Parathyroid adenoma (tissue), 2 donors: ENCODE data around the gene BCOR.
A peak's percentile ranks its signal among the peaks of the same experiment; 100 is the strongest.

Source experiments
- H2AFZ ChIP-seq: fragments of 300-600 bp; sonication (generic); one replicate; pipeline ENCODE4 v1.7.0; 2017; ENCODE audit warnings: antibody characterized with exemption, mild to moderate bottlenecking
- H3K27ac ChIP-seq: fragments of 300-600 bp; sonication (generic); one replicate; pipeline ENCODE4 v1.7.0; 2017
- H3K27me3 ChIP-seq: fragments of 300-600 bp; sonication (generic); one replicate; pipeline ENCODE4 v1.7.0; 2017; ENCODE audit warnings: low read length; ENCODE audit not compliant: control insufficient read depth, insufficient read depth
- H3K36me3 ChIP-seq: fragments of 300-600 bp; sonication (generic); one replicate; pipeline ENCODE4 v1.7.0; 2017; ENCODE audit warnings: low read length; ENCODE audit not compliant: control insufficient read depth, insufficient read depth
- H3K4me1 ChIP-seq: fragments of 300-600 bp; sonication (generic); one replicate; pipeline ENCODE4 v1.7.0; 2017; ENCODE audit warnings: control low read depth
- H3K4me2 ChIP-seq: fragments of 300-600 bp; sonication (generic); one replicate; pipeline ENCODE4 v1.7.0; 2017; ENCODE audit warnings: low read length
- H3K4me3 ChIP-seq: fragments of 300-600 bp; sonication (generic); one replicate; pipeline ENCODE4 v1.7.0; 2017; ENCODE audit warnings: low read depth, low read length
- H3K79me2 ChIP-seq: fragments of 300-600 bp; sonication (generic); one replicate; pipeline ENCODE4 v1.7.0; 2017; ENCODE audit warnings: control low read depth
- H3K9ac ChIP-seq: fragments of 300-600 bp; sonication (generic); one replicate; pipeline ENCODE4 v1.7.0; 2017; ENCODE audit warnings: mild to moderate bottlenecking
- H3K9me3 ChIP-seq: fragments of 300-600 bp; sonication (generic); one replicate; pipeline ENCODE4 v1.7.0; 2017; ENCODE audit warnings: low read length; ENCODE audit not compliant: control insufficient read depth
- TF ChIP-seq, protein P1 (sequence below): fragments of 300-600 bp; sonication (generic); IDR thresholded peaks from one replicate; pipeline ENCODE4 v1.7.0; 2017; ENCODE audit warnings: antibody characterized with exemption, mild to moderate bottlenecking
- donor health status: primary hyperparathyroidism.

BCOR gene

DNA sequence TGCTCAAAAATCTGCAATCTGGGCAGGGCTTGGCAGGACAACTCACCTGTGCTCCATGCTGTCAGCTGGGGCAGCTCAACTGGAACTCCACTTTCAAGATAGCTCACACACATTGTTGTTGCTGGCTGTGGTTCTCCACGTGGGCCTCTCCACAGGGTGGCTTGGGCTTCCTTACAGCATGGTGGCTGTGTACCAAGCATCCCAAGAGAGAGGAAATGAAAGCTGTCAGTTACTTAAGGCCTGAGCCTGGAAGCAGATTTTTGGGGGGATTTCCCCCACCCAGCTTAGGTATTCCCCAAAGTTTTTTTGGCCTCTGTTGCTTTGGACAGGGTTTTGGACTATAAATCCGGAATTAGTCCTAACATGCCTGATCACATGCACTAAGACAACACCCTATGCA, 81.0 kb downstream of the BCOR start:
- Histone ChIP-seq H3K27ac (no peak overlapping the region), H3K79me2 (no peaks in the 10 kb centered on the region), H3K4me1 (no peaks in the 10 kb centered on the region)

DNA sequence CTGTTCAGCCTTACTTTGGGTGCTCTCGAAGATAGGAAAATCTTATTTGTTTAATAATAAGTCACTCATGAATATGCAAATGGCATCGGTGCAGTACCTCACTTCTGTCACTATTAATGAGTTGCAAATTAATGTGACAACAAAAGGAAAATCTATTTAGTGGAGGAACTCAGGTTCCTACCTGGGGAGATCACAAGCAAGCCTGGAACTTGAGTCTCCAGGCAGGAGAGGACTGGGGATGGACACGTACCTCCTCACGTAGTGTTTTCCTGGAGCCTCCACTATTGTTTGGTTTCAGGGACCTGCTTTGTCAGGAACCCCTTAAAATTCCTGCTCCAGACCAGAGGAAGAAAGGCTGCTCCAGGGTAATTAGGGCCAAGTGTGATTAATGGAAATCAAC, 82.1 kb downstream of the BCOR start:
- TF ChIP-seq, protein P1, sequence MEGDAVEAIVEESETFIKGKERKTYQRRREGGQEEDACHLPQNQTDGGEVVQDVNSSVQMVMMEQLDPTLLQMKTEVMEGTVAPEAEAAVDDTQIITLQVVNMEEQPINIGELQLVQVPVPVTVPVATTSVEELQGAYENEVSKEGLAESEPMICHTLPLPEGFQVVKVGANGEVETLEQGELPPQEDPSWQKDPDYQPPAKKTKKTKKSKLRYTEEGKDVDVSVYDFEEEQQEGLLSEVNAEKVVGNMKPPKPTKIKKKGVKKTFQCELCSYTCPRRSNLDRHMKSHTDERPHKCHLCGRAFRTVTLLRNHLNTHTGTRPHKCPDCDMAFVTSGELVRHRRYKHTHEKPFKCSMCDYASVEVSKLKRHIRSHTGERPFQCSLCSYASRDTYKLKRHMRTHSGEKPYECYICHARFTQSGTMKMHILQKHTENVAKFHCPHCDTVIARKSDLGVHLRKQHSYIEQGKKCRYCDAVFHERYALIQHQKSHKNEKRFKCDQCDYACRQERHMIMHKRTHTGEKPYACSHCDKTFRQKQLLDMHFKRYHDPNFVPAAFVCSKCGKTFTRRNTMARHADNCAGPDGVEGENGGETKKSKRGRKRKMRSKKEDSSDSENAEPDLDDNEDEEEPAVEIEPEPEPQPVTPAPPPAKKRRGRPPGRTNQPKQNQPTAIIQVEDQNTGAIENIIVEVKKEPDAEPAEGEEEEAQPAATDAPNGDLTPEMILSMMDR: no peak
- H3K36me3 ChIP-seq: no peaks in the 10 kb centered on the region
- H3K4me3 ChIP-seq: no peak overlapping the region
- H3K4me1 ChIP-seq: no peaks in the 10 kb centered on the region
- no peak overlapping the region for H3K9ac ChIP-seq
- H3K27me3 ChIP-seq: no peaks in the 10 kb centered on the region
- H3K27ac ChIP-seq: no peak overlapping the region
- no peaks in the 10 kb centered on the region for H3K9me3 ChIP-seq
- no peaks in the 10 kb centered on the region for H3K79me2 ChIP-seq
- no peak overlapping the region for H2AFZ ChIP-seq
- no peak overlapping the region for H3K4me2 ChIP-seq

More for the DNA sequence above, 81.0 kb downstream of the BCOR start:
- no peaks in the 10 kb centered on the region for H3K36me3 ChIP-seq
- H3K4me3 ChIP-seq: no peak overlapping the region
- H2AFZ ChIP-seq: no peak overlapping the region
- TF ChIP-seq, protein P1: no peak
- no peak overlapping the region for H3K9ac ChIP-seq
- no peaks in the 10 kb centered on the region for H3K9me3 ChIP-seq
- no peak overlapping the region for H3K4me2 ChIP-seq
- no peaks in the 10 kb centered on the region for H3K27me3 ChIP-seq

DNA sequence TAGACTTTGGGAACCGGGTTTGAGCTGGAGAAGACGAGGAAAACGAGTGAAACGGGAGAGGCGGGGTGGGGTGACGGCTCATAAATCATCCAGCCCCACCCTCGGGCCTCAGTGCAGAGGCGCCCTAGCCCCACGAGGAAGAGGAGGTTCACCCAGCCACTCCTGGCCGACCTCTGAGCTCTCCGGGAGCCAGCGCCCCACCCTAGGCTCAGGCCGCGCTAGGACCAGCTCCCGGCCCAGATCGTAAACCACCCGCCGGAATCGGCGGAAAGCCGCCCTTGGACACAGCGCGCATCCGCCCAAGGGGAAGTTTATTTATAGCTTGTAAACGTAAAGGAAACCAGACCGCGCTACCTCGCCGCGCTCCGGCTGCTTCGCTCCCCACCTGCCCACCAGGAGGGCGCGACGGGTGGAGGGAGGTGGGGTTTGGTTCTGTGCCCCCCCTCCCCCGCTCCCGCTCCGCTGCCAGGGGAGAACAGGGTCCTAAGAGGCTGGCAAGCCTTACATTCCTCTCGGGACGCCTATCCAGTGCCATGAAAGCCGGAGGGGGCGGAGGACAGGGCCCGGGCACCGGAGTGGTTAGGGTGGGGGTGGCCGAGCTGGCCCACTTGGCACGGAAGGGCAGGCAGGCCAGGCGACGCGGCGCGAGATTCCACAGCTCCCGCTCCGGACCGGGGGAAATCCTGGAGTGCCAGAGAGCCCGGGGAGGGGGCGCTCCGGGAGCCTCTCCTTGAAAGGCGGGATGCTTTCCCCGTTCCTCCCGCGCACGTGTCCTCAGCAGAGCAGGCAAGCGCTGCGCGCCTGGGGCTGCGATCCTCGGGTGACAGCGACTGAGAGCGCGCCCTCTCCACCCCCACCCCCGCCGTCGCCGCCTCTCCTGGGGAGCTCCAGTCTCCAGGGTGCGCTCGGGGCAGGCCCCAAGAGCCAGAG, 84.2 kb downstream of the BCOR start:
- no peak overlapping the region for H3K9ac ChIP-seq
- H3K27me3 ChIP-seq: no peaks in the 10 kb centered on the region
- H3K79me2 ChIP-seq: no peaks in the 10 kb centered on the region
- peak overlapping the region; percentile 75 for H2AFZ ChIP-seq
- no peaks in the 10 kb centered on the region for H3K36me3 ChIP-seq
- H3K9me3 ChIP-seq: no peaks in the 10 kb centered on the region
- TF ChIP-seq, protein P1: no peak
- no peaks in the 10 kb centered on the region for H3K4me1 ChIP-seq
- H3K4me3 ChIP-seq: peak overlapping the region; percentile 54
- peak overlapping the region; percentile 83 for H3K4me2 ChIP-seq
- H3K27ac ChIP-seq: peak overlapping the region; percentile 71

DNA sequence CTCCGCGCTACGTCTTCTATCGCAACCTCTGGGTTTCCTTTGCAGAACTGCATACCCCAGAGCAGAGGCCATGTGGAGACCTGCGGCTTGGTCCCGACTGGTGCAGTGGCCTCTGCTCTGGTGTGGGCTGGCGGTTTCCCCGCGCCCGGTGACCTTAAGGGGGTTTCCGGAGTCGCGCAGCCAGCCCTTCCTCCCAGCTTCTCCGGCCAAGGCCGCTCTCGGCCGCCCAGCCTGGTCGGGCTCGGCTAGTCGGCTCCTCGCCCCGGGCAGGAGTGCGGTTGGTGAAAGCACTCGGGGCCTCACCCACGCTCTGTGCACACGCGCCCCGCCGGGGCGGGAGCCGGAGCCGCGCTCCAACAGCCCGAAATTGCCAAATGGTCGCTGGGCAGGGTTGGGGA, 84.9 kb downstream of the BCOR start:
- TF ChIP-seq, protein P1: no peak
- no peak overlapping the region for H3K9ac ChIP-seq
- H2AFZ ChIP-seq: no peak overlapping the region
- H3K4me1 ChIP-seq: no peaks in the 10 kb centered on the region
- H3K9me3 ChIP-seq: no peaks in the 10 kb centered on the region
- no peaks in the 10 kb centered on the region for H3K79me2 ChIP-seq
- no peaks in the 10 kb centered on the region for H3K36me3 ChIP-seq
- H3K4me2 ChIP-seq: peak overlapping the region; percentile 83
- no peaks in the 10 kb centered on the region for H3K27me3 ChIP-seq
- H3K4me3 ChIP-seq: no peak overlapping the region
- H3K27ac ChIP-seq: peak overlapping the region; percentile 64
